Stimulated activated naive CD8-positive, alpha-beta T cell treated with anti-CD3 and anti-CD28 coated beads, Interleukin-15, Interleukin-2, amounts not matched to agents 100 ng/mL and 50 ng/mL, for 24 hours (primary cell): ENCODE measurements around the gene STMN3.

Experiments used
- H3K27ac Mint-ChIP-seq: one replicate; pipeline ENCODE4 v1.8.0; 2021; ENCODE audit warnings: mild to moderate bottlenecking, mixed read lengths
- H3K27me3 Mint-ChIP-seq: one replicate; pipeline ENCODE4 v1.8.0; 2021; ENCODE audit warnings: mixed read lengths
- H3K36me3 Mint-ChIP-seq: one replicate; pipeline ENCODE4 v1.8.0; 2021; ENCODE audit warnings: low read depth, mixed read lengths
- H3K4me1 Mint-ChIP-seq: one replicate; pipeline ENCODE4 v1.8.0; 2021; ENCODE audit warnings: low read depth, mixed read lengths
- H3K4me3 Mint-ChIP-seq: one replicate; pipeline ENCODE4 v1.8.0; 2021; ENCODE audit warnings: mild to moderate bottlenecking, mixed read lengths
- H3K9me3 Mint-ChIP-seq: one replicate; pipeline ENCODE4 v1.8.0; 2021; ENCODE audit warnings: mixed read lengths

STMN3 gene

GRCh38 chr20:63694584-63695423, 41.6 kb upstream of the STMN3 start:
- Mint-ChIP-seq H3K4me1 (peaks cover 31% of the 10 kb centered on the region), H3K4me3 (no peak overlapping the region), H3K9me3 (no peaks in the 10 kb centered on the region), H3K36me3 (peaks cover 10% of the 10 kb centered on the region), H3K27ac (no peak overlapping the region), H3K27me3 (no peaks in the 10 kb centered on the region)

GRCh38 chr20:63693733-63694583, 40.7 kb upstream of the STMN3 start:
- Mint-ChIP-seq H3K4me3 (peak overlapping the region; percentile 32), H3K9me3 (no peaks in the 10 kb centered on the region), H3K4me1 (peaks cover 25% of the 10 kb centered on the region), H3K36me3 (peaks cover 10% of the 10 kb centered on the region), H3K27me3 (no peaks in the 10 kb centered on the region), H3K27ac (peak overlapping the region; percentile 86)

GRCh38 chr20:63693083-63693732, 40.0 kb upstream of the STMN3 start:
- H3K27ac Mint-ChIP-seq, result no peak overlapping the region
- no peaks in the 10 kb centered on the region for H3K9me3 Mint-ChIP-seq
- no peaks in the 10 kb centered on the region for H3K27me3 Mint-ChIP-seq
- peaks cover 10% of the 10 kb centered on the region for H3K36me3 Mint-ChIP-seq
- H3K4me1 Mint-ChIP-seq, result peaks cover 19% of the 10 kb centered on the region
- H3K4me3 Mint-ChIP-seq, result no peak overlapping the region

- Mint-ChIP-seq H3K27ac (no peak overlapping the region), H3K27me3 (no peaks in the 10 kb centered on the region), H3K36me3 (peaks cover 10% of the 10 kb centered on the region), H3K9me3 (no peaks in the 10 kb centered on the region), H3K4me1 (peaks cover 13% of the 10 kb centered on the region), H3K4me3 (no peak overlapping the region)
Observed at GRCh38 chr20:63692436-63693082, 39.3 kb upstream of the STMN3 start.

GRCh38 chr20:63691711-63692435, 38.6 kb upstream of the STMN3 start:
- peaks cover 10% of the 10 kb centered on the region for H3K36me3 Mint-ChIP-seq
- no peak overlapping the region for H3K27ac Mint-ChIP-seq
- no peaks in the 10 kb centered on the region for H3K27me3 Mint-ChIP-seq
- H3K9me3 Mint-ChIP-seq, result no peaks in the 10 kb centered on the region
- peaks cover 9% of the 10 kb centered on the region for H3K4me1 Mint-ChIP-seq
- no peak overlapping the region for H3K4me3 Mint-ChIP-seq

- Mint-ChIP-seq H3K27me3 (no peaks in the 10 kb centered on the region), H3K27ac (no peak overlapping the region), H3K36me3 (peaks cover 10% of the 10 kb centered on the region), H3K4me3 (no peak overlapping the region), H3K4me1 (peaks cover 14% of the 10 kb centered on the region), H3K9me3 (no peaks in the 10 kb centered on the region)
Observed at GRCh38 chr20:63690898-63691710, 37.9 kb upstream of the STMN3 start.

GRCh38 chr20:63690003-63690897, 37.0 kb upstream of the STMN3 start:
- Mint-ChIP-seq H3K4me1 (peaks cover 11% of the 10 kb centered on the region), H3K36me3 (peaks cover 10% of the 10 kb centered on the region), H3K27me3 (no peaks in the 10 kb centered on the region), H3K9me3 (no peaks in the 10 kb centered on the region), H3K27ac (no peak overlapping the region), H3K4me3 (no peak overlapping the region)

GRCh38 chr20:63689046-63690002, 36.1 kb upstream of the STMN3 start:
- H3K9me3 Mint-ChIP-seq, result no peaks in the 10 kb centered on the region
- no peak overlapping the region for H3K4me3 Mint-ChIP-seq
- H3K27ac Mint-ChIP-seq, result no peak overlapping the region
- peaks cover 11% of the 10 kb centered on the region for H3K4me1 Mint-ChIP-seq
- peaks cover 10% of the 10 kb centered on the region for H3K36me3 Mint-ChIP-seq
- no peaks in the 10 kb centered on the region for H3K27me3 Mint-ChIP-seq

- Mint-ChIP-seq H3K4me1 (peaks cover 8% of the 10 kb centered on the region), H3K9me3 (no peaks in the 10 kb centered on the region), H3K27me3 (no peaks in the 10 kb centered on the region), H3K36me3 (peaks cover 10% of the 10 kb centered on the region), H3K27ac (no peak overlapping the region), H3K4me3 (no peak overlapping the region)
Observed at GRCh38 chr20:63688228-63689045, 35.2 kb upstream of the STMN3 start.

- H3K9me3 Mint-ChIP-seq, result no peaks in the 10 kb centered on the region
- no peaks in the 10 kb centered on the region for H3K27me3 Mint-ChIP-seq
- H3K36me3 Mint-ChIP-seq, result peaks cover 9% of the 10 kb centered on the region
- peaks cover 8% of the 10 kb centered on the region for H3K4me1 Mint-ChIP-seq
- H3K27ac Mint-ChIP-seq, result no peak overlapping the region
- H3K4me3 Mint-ChIP-seq, result no peak overlapping the region
Observed at GRCh38 chr20:63687419-63688178, 34.4 kb upstream of the STMN3 start.
